ENCODE data around the gene APOH.
A peak's percentile ranks its signal among the peaks of the same experiment; 100 is the strongest.
"Not testable (repeated sequence)": the region's sequence is repeated elsewhere in the genome, so short reads cannot be mapped to it uniquely, and the experiment has no call there.

APOH gene

DNA sequence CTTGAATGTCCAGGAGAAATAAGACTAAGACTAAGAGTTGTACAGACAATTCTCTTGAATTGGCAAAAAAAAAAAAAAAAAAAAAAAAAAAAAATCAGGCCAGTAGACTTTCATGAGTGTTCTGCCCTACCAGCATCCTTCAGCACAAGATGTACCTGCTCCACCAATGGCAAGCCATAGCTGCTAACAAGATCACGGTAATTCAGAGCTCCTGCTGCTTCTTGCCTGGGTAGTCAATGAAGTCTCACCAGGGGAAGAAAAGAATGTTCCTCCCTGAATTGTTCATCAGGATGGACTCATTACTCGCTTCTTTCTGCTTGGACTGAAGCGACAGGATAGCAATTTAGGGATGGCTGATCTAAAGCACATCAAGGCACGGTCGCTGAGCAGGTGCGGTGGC, 31.1 kb upstream of the APOH start:
- TF ChIP-seq, protein P1, sequence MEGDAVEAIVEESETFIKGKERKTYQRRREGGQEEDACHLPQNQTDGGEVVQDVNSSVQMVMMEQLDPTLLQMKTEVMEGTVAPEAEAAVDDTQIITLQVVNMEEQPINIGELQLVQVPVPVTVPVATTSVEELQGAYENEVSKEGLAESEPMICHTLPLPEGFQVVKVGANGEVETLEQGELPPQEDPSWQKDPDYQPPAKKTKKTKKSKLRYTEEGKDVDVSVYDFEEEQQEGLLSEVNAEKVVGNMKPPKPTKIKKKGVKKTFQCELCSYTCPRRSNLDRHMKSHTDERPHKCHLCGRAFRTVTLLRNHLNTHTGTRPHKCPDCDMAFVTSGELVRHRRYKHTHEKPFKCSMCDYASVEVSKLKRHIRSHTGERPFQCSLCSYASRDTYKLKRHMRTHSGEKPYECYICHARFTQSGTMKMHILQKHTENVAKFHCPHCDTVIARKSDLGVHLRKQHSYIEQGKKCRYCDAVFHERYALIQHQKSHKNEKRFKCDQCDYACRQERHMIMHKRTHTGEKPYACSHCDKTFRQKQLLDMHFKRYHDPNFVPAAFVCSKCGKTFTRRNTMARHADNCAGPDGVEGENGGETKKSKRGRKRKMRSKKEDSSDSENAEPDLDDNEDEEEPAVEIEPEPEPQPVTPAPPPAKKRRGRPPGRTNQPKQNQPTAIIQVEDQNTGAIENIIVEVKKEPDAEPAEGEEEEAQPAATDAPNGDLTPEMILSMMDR (IDR thresholded peaks at IDR 0.05; ENCODE audit: borderline replicate concordance, control extremely low read depth, extremely low read depth, insufficient read depth, missing control alignments) = no peak
- DNase-seq (ENCODE audit: low spot score) = no peak
- in situ Hi-C loops (cut with MboI; ENCODE audit: low sequenced_read_pairs, unreplicated experiment) = no loop called here

DNA sequence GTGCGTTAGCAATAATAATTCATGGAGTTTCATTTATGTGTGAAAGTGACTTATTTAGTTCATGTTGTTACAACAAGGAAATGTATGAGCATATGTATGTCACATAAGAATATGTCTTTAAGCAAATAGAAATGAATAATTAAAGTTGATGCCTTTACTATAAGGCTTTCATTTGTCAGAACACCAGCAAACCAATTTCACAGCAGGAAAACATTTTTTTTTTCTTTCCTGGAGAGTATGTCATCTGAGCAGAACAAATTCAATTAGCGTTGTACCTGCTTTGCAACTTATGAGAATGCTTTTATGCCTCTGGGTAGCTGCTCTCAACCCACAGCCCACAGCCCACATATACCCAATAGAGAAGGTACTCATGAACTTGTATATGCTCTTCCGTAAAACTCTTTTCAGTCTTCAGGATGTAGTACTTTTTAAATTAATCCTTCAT, 26.3 kb upstream of the APOH start:
- TF ChIP-seq, protein P1 (IDR thresholded peaks at IDR 0.05; ENCODE audit: borderline replicate concordance, control extremely low read depth, extremely low read depth, insufficient read depth, missing control alignments) = no peak
- in situ Hi-C loops (cut with MboI; ENCODE audit: low sequenced_read_pairs, unreplicated experiment) = loop anchor here (10.0 kb wide), 1 partner anchor 299 kb away; no protein-coding TSS in a partner anchor
- DNase-seq (ENCODE audit: low spot score) = no peak

DNA sequence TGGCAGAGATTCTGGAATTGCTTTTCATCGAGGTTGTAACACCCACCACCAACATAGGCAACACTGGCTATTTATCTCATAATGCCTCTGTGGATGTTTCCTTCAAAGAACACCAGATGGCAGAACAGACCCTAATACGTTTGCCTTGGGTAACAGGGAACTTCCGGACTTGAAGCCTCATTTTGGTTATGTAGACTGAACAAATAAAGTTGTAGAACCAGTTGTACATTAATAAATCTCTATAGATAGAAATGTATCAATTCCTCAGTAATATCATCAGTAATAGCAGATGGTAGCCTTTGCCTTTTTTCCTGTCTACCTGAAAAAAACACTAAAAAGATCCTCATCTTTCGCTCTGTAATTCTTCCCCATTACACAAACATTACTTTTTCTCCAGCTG, 25.9 kb upstream of the APOH start:
- TF ChIP-seq, protein P1 (IDR thresholded peaks at IDR 0.05; ENCODE audit: borderline replicate concordance, control extremely low read depth, extremely low read depth, insufficient read depth, missing control alignments) = peak; percentile 36
- in situ Hi-C loops (cut with MboI; ENCODE audit: low sequenced_read_pairs, unreplicated experiment) = loop anchor here (10.0 kb wide), 1 partner anchor 300 kb away; no protein-coding TSS in a partner anchor
- peak; percentile 52 for DNase-seq (ENCODE audit: low spot score)

DNA sequence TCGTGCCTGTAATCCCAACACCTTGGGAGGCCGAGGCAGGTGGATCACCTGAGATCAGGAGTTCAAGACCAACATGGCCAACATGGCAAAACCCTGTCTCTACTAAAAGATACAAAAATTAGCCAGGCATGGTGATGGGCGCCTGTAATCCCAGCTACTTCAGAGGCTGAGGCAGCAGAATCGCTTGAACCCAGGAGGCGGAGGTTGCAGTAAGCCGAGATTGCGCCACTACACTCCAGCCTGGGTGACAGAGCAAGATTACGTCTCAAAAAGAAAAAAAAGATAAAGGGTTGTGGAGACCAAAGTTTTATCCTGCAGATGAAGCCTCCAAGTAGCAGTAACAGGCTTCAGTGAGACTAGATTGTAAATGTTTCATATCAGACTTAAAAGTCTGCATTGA, 24.2 kb upstream of the APOH start:
- in situ Hi-C loops (cut with MboI; ENCODE audit: low sequenced_read_pairs, unreplicated experiment) = loop anchor here (10.0 kb wide), 1 partner anchor 301 kb away; no protein-coding TSS in a partner anchor

DNA sequence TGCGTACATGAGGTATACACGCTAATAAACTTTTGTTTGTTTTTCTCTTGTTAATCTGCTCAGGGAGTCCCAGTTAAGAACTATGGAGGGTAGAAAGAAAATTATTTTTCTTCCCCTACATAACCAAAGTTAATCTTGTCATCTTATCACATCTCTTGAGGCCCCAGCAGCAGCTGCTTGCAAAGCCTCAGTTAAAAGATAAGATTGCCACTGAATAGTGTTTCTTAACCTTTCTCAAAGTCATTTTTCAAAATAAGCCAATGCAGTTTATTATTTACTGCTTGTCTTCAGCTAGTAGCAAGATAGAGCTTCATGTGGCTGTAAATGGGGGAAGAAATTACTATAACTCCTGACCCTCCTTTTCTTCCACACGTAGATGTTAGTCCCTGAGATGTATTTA, 21.5 kb upstream of the APOH start:
- TF ChIP-seq, protein P1 (IDR thresholded peaks at IDR 0.05; ENCODE audit: borderline replicate concordance, control extremely low read depth, extremely low read depth, insufficient read depth, missing control alignments) = no peak
- DNase-seq (ENCODE audit: low spot score) = no peak
- in situ Hi-C loops (cut with MboI; ENCODE audit: low sequenced_read_pairs, unreplicated experiment) = loop anchor here (10.0 kb wide), 1 partner anchor 304 kb away; no protein-coding TSS in a partner anchor

More for the DNA sequence above, 24.2 kb upstream of the APOH start:
- DNase-seq (ENCODE audit: low spot score) = not testable (repeated sequence)

DNA sequence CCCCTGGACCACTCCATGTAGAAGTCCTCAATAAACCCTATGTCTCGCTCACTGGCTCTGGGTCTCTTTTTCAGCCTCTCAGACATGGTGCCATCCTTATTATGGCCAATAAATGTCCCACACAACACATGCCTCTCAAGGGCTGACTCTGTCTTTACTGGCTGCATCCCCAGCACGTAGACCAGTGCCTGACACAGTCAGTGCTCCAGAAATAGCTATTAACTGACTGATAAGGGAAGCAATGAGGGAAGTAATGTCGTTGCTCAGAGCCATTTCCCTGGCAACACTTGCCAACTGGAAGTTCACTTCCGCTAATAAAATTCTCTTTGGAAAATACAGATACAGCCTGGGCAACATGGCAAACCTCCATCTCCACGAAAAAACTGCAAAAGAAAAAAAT, 19.1 kb upstream of the APOH start:
- TF ChIP-seq, protein P1 (IDR thresholded peaks at IDR 0.05; ENCODE audit: borderline replicate concordance, control extremely low read depth, extremely low read depth, insufficient read depth, missing control alignments) = no peak
- DNase-seq (ENCODE audit: low spot score) = no peak
- in situ Hi-C loops (cut with MboI; ENCODE audit: low sequenced_read_pairs, unreplicated experiment) = no loop called here

DNA sequence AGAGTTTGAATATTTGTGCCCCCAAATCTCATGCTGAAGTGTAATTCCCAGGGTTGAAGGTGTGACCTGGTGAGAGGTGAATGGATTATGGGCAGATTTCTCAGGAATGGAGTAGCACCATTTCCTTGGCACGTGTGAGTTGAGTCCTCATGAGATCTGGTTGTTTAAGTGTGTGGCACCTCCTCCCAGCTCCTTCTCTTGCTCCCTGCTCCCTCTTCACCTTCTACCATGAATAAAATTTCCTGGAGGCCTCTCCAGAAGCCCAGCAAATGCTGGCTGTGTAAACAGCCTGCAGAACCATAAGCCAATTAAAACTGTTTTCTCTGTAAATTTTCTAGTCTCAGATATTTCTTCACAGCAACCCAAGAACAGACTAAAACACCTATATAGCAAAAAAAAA, 12.6 kb upstream of the APOH start:
- no peak for DNase-seq (ENCODE audit: low spot score)

More for the DNA sequence above, 12.6 kb upstream of the APOH start:
- TF ChIP-seq, protein P1 (IDR thresholded peaks at IDR 0.05; ENCODE audit: borderline replicate concordance, control extremely low read depth, extremely low read depth, insufficient read depth, missing control alignments) = no peak
- in situ Hi-C loops (cut with MboI; ENCODE audit: low sequenced_read_pairs, unreplicated experiment) = no loop called here
